HG02884 (cell line): ENCODE data around the gene F10.

Experiments
- ATAC-seq: cut with Tn5 transposase; IDR thresholded peaks from one replicate; pipeline ENCODE4 v1.9.1; 2021; ENCODE audit warnings: mild to moderate bottlenecking, moderate library complexity; ENCODE audit not compliant: unreplicated experiment

Gene F10

DNA sequence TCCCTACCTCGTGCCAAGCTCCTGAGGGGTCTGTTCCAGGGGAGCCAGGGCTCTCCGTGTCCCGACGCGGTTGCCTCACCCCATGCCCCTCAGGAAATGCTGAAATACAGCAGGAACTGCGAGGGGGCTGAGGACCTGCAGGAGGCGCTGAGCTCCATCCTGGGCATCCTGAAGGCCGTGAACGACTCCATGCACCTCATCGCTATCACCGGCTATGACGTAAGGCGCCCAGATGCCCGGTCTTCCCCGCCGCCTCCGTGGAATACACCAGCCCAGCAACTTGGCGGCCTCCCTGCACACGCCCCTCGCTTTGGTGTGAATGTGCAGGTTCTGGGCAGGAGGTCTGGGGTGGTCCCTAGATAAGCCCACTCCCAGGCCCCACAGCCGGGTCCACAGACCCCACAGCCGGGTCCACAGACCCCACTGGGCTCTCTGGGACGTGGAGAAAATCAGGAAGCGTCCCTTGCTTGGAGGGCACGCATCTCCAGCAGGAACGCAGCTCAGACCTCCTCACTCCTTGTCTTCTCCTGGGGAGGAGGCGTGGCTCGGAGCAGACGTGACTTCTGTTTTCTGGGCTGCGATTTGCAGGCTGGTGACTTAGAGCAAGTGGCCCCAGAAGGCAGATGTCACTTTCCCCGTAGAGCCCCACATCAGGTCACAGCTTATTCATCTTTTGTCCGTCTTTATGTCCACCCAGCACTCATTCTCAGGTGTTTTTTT is 36.4 kb upstream of the F10 start:
- no peak for ATAC-seq

DNA sequence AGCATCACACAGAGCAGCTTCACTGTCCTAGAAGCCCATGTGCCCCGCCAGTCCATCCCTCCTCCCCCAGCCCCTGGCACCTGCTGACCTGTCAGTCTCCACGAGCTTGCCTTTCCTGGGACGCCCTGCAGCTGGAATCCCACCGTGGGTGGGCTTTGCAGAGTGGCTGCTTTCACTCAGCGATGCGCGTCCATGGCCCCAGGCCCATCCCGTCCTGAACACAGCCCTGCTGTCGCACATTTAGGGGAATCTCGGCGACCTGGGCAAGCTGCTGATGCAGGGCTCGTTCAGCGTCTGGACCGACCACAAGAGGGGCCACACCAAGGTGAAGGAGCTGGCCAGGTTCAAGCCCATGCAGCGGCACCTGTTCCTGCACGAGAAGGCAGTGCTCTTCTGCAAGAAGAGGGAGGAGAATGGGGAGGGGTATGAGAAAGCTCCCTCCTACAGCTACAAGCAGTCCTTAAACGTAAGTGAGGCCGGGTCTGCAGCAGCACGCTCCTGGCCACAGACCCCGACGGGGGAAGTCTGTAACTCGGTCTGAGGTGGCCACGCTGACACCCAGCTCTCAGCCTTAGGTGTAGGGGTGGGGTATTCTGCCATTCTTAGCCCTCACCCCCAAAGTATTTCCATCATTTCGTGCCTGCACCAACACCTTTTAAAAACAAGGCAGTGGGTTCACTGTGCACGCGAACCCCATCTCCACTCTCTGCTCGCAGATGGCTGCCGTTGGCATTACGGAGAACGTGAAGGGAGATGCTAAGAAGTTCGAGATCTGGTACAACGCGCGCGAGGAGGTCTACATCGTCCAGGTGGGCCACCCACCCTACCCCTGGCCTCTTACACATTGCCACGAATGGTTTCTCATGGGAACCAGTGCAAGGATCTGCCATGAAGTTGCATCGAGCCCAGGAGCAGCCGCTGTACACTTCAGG is 35.3 kb upstream of the F10 start:
- ATAC-seq = no peak

- no peak for ATAC-seq
Measured at GRCh38 chr13:113087923-113088690, 34.5 kb upstream of the F10 start.

DNA sequence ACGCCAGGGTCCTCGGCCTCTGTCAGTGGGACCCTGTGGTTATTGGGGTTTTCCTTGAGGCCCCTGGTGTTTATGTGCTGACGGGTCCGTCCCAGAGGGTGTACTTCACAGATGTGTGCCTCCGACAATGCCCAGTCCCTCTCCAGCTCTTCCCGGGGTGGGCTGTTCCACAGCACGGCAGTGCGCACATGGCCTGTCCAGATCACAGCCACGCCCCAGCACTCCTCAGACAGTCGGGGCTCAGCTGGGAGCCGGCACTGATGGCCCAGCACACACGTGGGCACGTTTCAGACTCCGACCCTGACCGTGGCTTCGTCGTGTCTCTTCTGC is 33.9 kb upstream of the F10 start:
- ATAC-seq = no peak

GRCh38 chr13:113089693-113090414 is 32.7 kb upstream of the F10 start:
- ATAC-seq = no peak

DNA sequence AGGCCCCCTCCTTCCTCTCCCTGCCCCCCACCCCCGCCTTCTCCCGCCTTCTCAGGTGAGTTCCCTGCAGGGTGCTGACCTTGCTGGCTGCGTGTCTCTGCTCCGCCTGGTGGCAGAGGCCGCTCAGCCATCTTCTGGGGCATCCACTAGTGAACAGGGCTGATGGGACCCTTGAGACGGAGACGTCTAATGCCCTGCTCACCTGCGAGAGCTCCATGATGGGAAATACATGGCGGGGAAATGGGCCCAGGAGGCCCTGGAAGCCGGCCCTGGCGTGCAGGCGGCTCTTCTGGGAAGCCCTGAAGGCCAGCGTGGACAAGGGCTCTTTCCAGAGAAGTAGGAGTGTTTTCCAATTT is 32.2 kb upstream of the F10 start:
- no peak for ATAC-seq

DNA sequence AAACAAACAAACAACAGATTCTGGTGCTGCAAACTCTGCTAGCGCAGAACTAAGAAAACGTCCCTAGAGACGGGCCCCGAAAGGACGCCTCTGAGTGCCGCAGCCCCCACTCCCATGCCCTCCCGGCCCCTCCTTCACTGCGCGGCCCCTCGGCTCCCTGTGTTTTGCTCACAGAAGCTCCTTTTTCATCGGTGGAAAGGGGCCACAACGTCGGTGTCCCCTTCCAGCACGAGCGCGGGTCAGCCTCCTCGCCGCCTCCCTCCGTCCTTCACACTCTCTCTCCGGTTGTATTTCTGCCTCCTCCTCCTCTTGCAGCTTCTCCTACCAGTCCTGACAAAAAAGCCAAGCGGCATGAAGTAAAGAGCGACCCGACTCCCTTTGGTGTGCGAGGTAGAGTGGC is 31.8 kb upstream of the F10 start:
- no peak for ATAC-seq

GRCh38 chr13:113091211-113091771 is 31.3 kb upstream of the F10 start:
- no peak for ATAC-seq

GRCh38 chr13:113091891-113092775 is 30.5 kb upstream of the F10 start:
- ATAC-seq = no peak

DNA sequence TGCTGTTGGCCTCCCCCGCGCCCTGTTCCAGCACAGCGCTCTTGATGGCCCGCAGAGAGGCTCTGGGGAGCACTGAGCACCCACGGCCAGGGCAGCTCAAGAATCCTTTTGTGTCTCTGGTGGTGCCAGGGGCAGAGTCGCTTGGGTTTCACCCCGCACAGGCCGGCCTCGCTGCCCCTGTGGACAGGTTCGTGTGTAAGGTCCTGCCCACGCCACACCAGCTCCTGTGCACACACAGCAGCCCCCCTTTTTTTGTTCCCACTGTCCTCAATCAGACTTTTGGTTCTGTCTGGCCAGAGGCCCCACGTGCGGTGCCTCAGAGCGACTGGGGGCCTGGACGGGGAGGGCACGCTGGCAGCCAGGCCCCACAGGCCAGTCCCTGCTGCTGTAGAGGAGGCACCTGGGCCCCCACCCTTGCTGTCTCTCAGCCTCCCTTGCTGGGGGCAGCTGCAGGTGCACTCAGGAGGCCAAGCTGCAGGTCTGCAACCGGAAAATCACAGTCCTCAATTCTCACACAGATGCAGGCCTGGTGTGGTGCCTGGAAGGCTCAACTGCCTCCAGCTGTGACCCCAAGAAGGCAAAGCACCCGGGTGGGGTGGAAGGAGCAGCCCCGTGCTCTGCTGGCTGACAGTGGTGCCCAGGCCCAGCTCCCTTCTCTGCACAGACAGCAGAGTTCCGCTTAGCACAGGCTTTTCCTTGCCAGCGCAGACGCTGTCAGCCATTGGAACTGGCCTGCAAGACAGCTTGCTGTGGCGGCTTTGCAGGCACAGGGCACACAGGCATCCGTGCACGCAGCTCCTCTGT is 29.6 kb upstream of the F10 start:
- ATAC-seq = no peak

DNA sequence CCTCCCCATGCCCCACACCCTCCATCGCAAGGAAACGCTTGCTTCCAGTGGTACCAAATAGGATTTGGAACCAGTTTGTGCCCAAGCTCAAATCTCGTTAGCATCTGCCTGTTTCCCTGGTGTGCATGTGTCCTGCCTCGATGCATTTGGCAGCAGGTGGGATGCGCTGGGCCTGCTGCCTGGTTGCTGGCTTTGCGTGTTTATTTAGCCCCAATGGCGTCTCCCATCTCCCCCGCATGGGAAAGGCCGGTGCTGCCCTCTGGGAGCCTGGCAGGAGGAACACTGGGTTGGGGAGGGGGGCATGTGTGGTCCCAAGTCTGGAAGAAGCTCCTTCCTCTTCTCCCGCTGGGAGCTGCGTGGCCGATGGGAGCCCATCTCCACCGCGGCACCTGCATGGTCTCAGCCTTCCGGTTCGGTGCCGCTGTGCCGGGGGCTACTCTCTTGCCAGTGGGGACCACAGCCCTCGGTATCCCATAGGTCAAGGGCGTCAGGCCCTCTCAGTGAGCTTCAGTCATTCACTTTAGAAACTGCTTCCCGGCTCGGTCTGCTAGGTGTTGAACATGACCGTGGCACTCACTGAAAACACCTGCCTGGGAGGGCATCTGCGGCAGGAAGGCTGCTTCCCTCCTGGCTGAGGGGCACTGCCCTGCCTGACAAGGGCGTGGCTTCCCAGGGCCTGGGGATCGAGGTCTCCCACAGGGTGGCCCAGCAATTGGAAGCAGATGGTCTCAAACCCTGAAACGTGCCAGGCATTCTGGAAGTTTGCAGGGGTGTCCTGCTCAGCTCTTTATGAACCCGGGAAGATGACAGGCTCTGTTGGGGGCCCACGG is 28.8 kb upstream of the F10 start:
- no peak for ATAC-seq

DNA sequence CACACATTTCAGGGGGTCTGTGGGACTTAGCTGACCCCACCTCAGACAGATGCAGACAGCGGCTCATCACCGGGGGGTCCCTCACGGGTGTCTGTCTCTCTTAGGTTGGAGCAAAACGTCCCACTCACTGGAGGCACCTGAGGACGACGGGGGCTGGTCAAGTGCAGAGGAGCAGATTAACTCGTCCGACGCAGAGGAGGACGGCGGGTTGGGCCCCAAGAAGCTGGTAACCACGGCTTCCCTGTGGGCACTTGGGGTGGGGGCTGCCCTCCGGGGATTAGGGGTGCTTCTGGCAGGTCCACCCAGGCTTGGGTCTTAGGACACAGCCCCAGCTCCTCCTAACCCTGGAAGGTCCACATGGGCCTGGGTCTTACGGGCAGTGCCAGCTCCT is 28.2 kb upstream of the F10 start:
- no peak for ATAC-seq

DNA sequence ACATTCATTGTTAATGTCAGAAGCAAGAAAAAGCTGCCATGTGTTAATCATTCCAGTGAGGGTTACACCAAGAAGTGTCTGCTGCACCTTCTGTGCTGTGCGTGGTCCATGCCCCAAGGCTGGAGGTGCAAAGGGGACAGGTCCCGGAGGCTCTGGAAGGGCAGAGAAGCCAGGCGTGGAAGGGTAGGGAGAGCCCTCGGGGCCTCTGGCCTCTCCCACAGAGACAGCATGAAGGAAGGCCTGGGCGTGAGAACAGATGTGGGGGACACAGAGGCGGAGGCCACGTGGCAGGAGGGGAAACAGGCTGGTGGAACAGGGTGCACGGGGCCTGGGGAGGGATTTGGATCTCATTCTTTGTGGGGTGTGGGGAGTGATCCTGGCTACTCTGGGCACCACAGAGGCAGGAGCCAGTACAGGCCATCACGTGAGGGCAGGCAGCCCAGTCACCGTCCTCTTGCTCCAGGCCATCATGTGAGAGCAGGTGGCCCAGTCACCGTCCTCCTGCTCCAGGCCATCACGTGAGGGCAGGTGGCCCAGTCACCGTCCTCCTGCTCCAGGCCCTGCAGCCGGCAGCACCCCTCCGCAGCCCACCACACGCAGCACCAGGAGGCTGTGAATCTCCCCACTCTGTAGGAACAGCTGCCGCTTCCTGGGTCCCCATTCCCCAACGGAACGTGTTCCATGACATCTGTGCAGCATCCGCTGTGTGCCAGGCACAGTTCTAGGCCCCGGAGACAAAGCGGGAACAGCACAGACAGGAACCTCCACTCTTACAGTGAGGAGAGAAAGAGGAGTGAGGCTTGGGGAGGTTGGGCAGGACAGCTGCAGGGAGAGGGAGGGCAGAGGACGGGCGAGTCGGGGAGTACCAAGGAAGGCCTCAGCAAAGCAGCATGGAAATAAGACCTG is 27.2 kb upstream of the F10 start:
- no peak for ATAC-seq

DNA sequence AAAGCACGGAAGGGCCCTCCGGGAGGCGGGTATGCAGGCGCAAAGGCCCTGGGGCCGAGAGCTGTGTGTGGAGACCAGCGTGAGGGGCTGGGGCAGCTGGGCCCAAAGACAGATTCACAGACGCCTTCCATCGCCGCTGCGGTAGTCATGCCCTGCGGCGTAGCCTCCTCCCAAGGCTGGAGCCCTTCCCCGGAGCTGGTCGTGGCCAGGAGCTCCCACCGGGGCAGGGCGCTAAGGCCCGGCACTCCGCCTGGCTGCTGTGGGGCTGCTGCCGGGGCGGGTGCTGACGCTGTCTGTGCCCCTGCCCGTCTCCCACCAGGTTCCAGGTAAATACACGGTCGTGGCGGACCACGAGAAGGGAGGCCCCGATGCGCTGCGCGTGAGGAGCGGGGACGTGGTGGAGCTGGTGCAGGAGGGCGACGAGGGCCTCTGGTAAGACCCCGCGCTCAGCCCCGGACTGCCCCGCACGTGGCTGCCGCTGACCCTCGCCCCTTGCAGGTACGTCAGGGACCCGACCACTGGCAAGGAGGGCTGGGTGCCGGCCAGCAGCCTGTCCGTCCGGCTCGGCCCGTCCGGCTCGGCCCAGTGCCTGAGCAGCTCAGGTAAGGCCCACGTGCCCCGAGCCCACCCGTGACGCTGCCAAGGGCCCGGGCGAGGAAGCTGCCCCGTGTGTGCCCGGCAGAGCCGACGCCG is 26.4 kb upstream of the F10 start:
- no peak for ATAC-seq

DNA sequence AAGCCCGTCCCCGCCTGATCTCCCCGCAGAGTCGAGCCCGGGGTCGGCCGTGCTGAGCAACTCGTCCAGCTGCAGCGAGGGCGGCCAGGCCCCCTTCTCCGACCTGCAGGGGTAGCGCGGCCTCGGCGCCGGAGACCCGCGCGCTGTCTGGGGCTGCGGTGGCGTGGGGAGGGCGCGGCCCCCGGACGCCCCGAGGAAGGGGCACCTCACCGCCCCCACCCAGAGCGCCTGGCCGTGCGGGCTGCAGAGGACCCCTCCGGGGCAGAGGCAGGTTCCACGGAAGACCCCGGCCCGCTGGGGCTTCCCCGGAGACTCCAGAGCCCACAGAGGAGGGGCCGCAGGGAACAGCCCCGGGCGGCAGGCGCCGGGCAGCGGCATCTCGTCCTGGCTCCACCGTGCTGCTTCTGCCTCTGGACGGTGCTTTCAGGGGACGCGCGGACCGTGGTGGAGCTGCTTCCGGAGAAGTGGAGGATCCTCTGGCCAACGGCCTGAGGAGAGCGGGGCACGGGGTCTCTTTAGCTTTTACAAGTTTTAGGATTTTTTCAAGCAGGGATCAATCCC is 25.8 kb upstream of the F10 start:
- no peak for ATAC-seq

GRCh38 chr13:113097651-113098050 is 24.9 kb upstream of the F10 start:
- ATAC-seq = no peak
